H1 (cell line): ENCODE measurements around the gene PRTN3. TPM values are rescaled to one million over a fixed set of nuclear protein-coding genes. Genes with fewer than 3 reads are reported as not detected.

Source experiments
- CTCF ChIA-PET: fragments of 300-600 bp; sonication (Branson Sonifier 250); formaldehyde crosslinking; loops from one replicate; lab custom pipeline; 2021; ENCODE audit not compliant: partially characterized antibody; lab: Charles Lee
- POLR2A ChIA-PET: fragments of 300-600 bp; sonication (Branson Sonifier 250); formaldehyde crosslinking; loops from one replicate; lab custom pipeline; 2021; ENCODE audit warnings: inconsistent platforms; ENCODE audit not compliant: partially characterized antibody; lab: Charles Lee
- DNase-seq, 2 experiments: peaks; one replicate each; pipeline versions ENCODE4 v3.0.0 to v3.0.0-alpha.2; 2010 to 2022; ENCODE audit warnings: low spot score in 2 of 2, low read depth in 1 of 2, mixed read lengths in 1 of 2
- FAIRE-seq: peaks from 2 replicates; lab custom pipeline; 2011; peaks lifted over from hg19 to GRCh38; lab: Jason Lieb, UNC
- H2AFZ ChIP-seq: 2 replicates; pipeline ENCODE4 v1.8.1; 2012; ENCODE audit warnings: low read length, inconsistent platforms
- H2AK5ac ChIP-seq: 2 replicates; pipeline ENCODE4 v1.6.1; 2013; ENCODE audit warnings: low read depth, low read length
- H2BK120ac ChIP-seq: replicated peaks from 2 replicates; pipeline ENCODE3; 2013; ENCODE audit warnings: low read depth, low read length, inconsistent platforms
- H2BK12ac ChIP-seq: 2 replicates; pipeline ENCODE4 v1.6.1; 2013; ENCODE audit warnings: low read depth, low read length
- H2BK15ac ChIP-seq: 2 replicates; pipeline ENCODE4 v1.6.1; 2013; ENCODE audit warnings: low read length
- H2BK20ac ChIP-seq: 2 replicates; pipeline ENCODE4 v1.6.1; 2013; ENCODE audit warnings: low read length
- H2BK5ac ChIP-seq: 2 replicates; pipeline ENCODE4 v1.6.1; 2013; ENCODE audit warnings: low read depth, low read length
- H3K14ac ChIP-seq: 2 replicates; pipeline ENCODE4 v1.6.1; 2013; ENCODE audit warnings: inconsistent platforms; ENCODE audit not compliant: insufficient read length
- H3K18ac ChIP-seq: 2 replicates; pipeline ENCODE4 v1.6.1; 2013; ENCODE audit warnings: low read length; ENCODE audit errors: extremely low read depth
- H3K23ac ChIP-seq: 2 replicates; pipeline ENCODE4 v1.6.1; 2013; ENCODE audit warnings: inconsistent platforms; ENCODE audit not compliant: insufficient read length
- H3K23me2 ChIP-seq: 2 replicates; pipeline ENCODE4 v1.6.1; 2013; ENCODE audit warnings: low read depth, low read length
- H3K27ac ChIP-seq: 2 replicates; pipeline ENCODE4 v1.6.1; 2011; ENCODE audit warnings: low read depth, low read length, inconsistent platforms
- H3K27me3 ChIP-seq, 4 experiments: replicated peaks in 1 of 4; 1 replicate in 1 of 4; 2 replicates in 3 of 4; pipeline versions ENCODE4 v1.6.1 to v1.8.1; 2011 to 2013; ENCODE audit warnings: low read length in 3 of 4, mild to moderate bottlenecking in 3 of 4, inconsistent platforms in 2 of 4, mixed read lengths in 2 of 4, moderate library complexity in 1 of 4; ENCODE audit not compliant: control insufficient read depth in 3 of 4, insufficient read depth in 3 of 4; ENCODE audit errors: extremely low read depth in 1 of 4
- H3K36me3 ChIP-seq, 4 experiments: 2 replicates each; pipeline versions ENCODE4 v1.6.1 to v1.8.1; 2011 to 2013; ENCODE audit warnings: mild to moderate bottlenecking in 4 of 4, low read length in 3 of 4, moderate library complexity in 2 of 4, control low read depth in 1 of 4, inconsistent platforms in 1 of 4; ENCODE audit not compliant: insufficient read depth in 4 of 4, control insufficient read depth in 2 of 4
- H3K4ac ChIP-seq: replicated peaks from 2 replicates; pipeline ENCODE3; 2013; ENCODE audit warnings: low read length, low read depth, mixed read lengths, inconsistent platforms; ENCODE audit not compliant: insufficient read length
- H3K4me1 ChIP-seq, 4 experiments: replicated peaks in 1 of 4; 1 replicate in 1 of 4; 2 replicates in 3 of 4; pipeline versions ENCODE4 v1.6.1 to v1.8.1; 2011 to 2013; ENCODE audit warnings: low read length in 3 of 4, inconsistent platforms in 2 of 4, mixed read lengths in 1 of 4; ENCODE audit not compliant: insufficient read depth in 4 of 4, control insufficient read depth in 3 of 4
- H3K4me2 ChIP-seq, 2 experiments: 2 replicates each; pipeline versions ENCODE4 v1.6.1 to v1.8.1; 2011 to 2013; ENCODE audit warnings: low read depth in 2 of 2, low read length in 2 of 2, control low read depth in 1 of 2, inconsistent platforms in 1 of 2, mild to moderate bottlenecking in 1 of 2; ENCODE audit not compliant: insufficient read depth in 1 of 2
- H3K4me3 ChIP-seq, 4 experiments: fragments of 200-600, 300-600 bp in 1 of 4; sonication (generic), shearing (Covaris generic), sonication (Bioruptor Twin) in 1 of 4; 2 replicates each; pipeline versions ENCODE4 v1.5.1 to v1.8.1; 2011 to 2016; ENCODE audit warnings: low read length in 4 of 4, low read depth in 3 of 4, control low read depth in 2 of 4, inconsistent platforms in 2 of 4, mild to moderate bottlenecking in 2 of 4, mixed read lengths in 1 of 4, moderate library complexity in 1 of 4; ENCODE audit not compliant: insufficient read depth in 2 of 4; ENCODE audit errors: extremely low read depth in 1 of 4
- H3K56ac ChIP-seq: replicated peaks from 2 replicates; pipeline ENCODE3; 2013; ENCODE audit warnings: low read depth, mild to moderate bottlenecking, mixed read lengths, low read length, inconsistent platforms; ENCODE audit not compliant: insufficient read length
- H3K79me1 ChIP-seq: 2 replicates; pipeline ENCODE4 v1.6.1; 2013; ENCODE audit warnings: low read depth, low read length, control low read depth
- H3K79me2 ChIP-seq, 2 experiments: 2 replicates each; pipeline versions ENCODE4 v1.6.1 to v1.8.1; 2012 to 2013; ENCODE audit warnings: low read length in 2 of 2, mild to moderate bottlenecking in 2 of 2, inconsistent platforms in 1 of 2; ENCODE audit not compliant: insufficient read depth in 2 of 2, control insufficient read depth in 1 of 2
- H3K9ac ChIP-seq, 4 experiments: replicated peaks in 1 of 4; 1 replicate in 1 of 4; 2 replicates in 3 of 4; pipeline versions ENCODE4 v1.6.1 to v1.8.1; 2011 to 2013; ENCODE audit warnings: low read depth in 3 of 4, low read length in 3 of 4, control low read depth in 2 of 4, mild to moderate bottlenecking in 2 of 4, moderate library complexity in 2 of 4, inconsistent platforms in 1 of 4; ENCODE audit errors: extremely low read depth in 1 of 4
- H3K9me3 ChIP-seq, 2 experiments: 2 replicates each; pipeline versions ENCODE4 v1.6.1 to v1.8.1; 2012 to 2013; ENCODE audit warnings: mild to moderate bottlenecking in 2 of 2, moderate library complexity in 2 of 2, control low read depth in 1 of 2, inconsistent platforms in 1 of 2, low read depth in 1 of 2, low read length in 1 of 2, mixed read lengths in 1 of 2; ENCODE audit not compliant: insufficient read depth in 2 of 2
- H4K20me1 ChIP-seq, 2 experiments: replicated peaks in 1 of 2; 2 replicates each; pipeline versions ENCODE3 to v1.8.1; 2011 to 2013; ENCODE audit warnings: inconsistent platforms in 2 of 2, low read length in 2 of 2, mild to moderate bottlenecking in 1 of 2; ENCODE audit not compliant: insufficient read depth in 2 of 2, control insufficient read depth in 1 of 2
- H4K5ac ChIP-seq: 2 replicates; pipeline ENCODE4 v1.6.1; 2013; ENCODE audit warnings: low read length, low read depth, mixed read lengths, inconsistent platforms; ENCODE audit not compliant: insufficient read length
- H4K8ac ChIP-seq: 2 replicates; pipeline ENCODE4 v1.8.0; 2013; ENCODE audit warnings: mild to moderate bottlenecking, moderate library complexity, low read length, inconsistent platforms; ENCODE audit not compliant: insufficient read depth; ENCODE audit errors: extremely low read depth
- H4K91ac ChIP-seq: replicated peaks from 2 replicates; pipeline ENCODE3; 2013; ENCODE audit warnings: low read length, mixed read lengths, inconsistent platforms; ENCODE audit not compliant: insufficient read length
- CEBPB ChIP-seq: IDR thresholded peaks from 2 replicates; pipeline ENCODE4 v1.6.1; 2012; ENCODE audit warnings: low read depth, low read length
- CREB1 ChIP-seq: IDR thresholded peaks from 2 replicates; pipeline ENCODE4 v1.6.1; 2012; ENCODE audit warnings: inconsistent platforms
- EP300 ChIP-seq, 2 experiments: IDR thresholded peaks; 1 replicate in 1 of 2; 2 replicates in 1 of 2; pipeline ENCODE4 v1.6.1; 2011 to 2012; ENCODE audit warnings: low read depth in 2 of 2, low read length in 2 of 2, mild to moderate bottlenecking in 2 of 2, borderline replicate concordance in 1 of 2, inconsistent platforms in 1 of 2, moderate library complexity in 1 of 2
- FOSL1 ChIP-seq: IDR thresholded peaks from 2 replicates; pipeline ENCODE4 v1.6.1; 2011; ENCODE audit warnings: mild to moderate bottlenecking, low read depth, low read length, moderate library complexity; ENCODE audit not compliant: insufficient read depth
- HDAC2 ChIP-seq, 2 experiments: fragments of 300-600 bp in 1 of 2; sonication (generic) in 1 of 2; IDR thresholded peaks; 2 replicates each; pipeline ENCODE4 v1.6.1; 2011 to 2012; ENCODE audit warnings: low read depth in 2 of 2, low read length in 2 of 2, mild to moderate bottlenecking in 2 of 2, moderate library complexity in 2 of 2, borderline replicate concordance in 1 of 2, inconsistent platforms in 1 of 2
- JUN ChIP-seq: IDR thresholded peaks from 2 replicates; pipeline ENCODE4 v1.6.1; 2011; ENCODE audit warnings: low read depth, mild to moderate bottlenecking, improper control_type of control experiment, low read length
- JUND ChIP-seq: IDR thresholded peaks from 2 replicates; pipeline ENCODE4 v1.6.1; 2011; ENCODE audit warnings: mild to moderate bottlenecking, improper control_type of control experiment, low read length
- KDM1A ChIP-seq: fragments of 200-600, 300-600 bp; sonication (generic); IDR thresholded peaks from 2 replicates; pipeline ENCODE4 v1.7.1; 2016; ENCODE audit warnings: mild to moderate bottlenecking, low read length, borderline replicate concordance
- MAX ChIP-seq: IDR thresholded peaks from 2 replicates; pipeline ENCODE4 v1.6.1; 2012; ENCODE audit warnings: inconsistent platforms
- POLR2AphosphoS5 ChIP-seq: IDR thresholded peaks from 2 replicates; pipeline ENCODE4 v1.6.1; 2011; ENCODE audit warnings: low read depth, low read length
- SIRT6 ChIP-seq: IDR thresholded peaks from one replicate; pipeline ENCODE4 v1.7.1; 2012; ENCODE audit warnings: low read length, inconsistent platforms
- SIX5 ChIP-seq: IDR thresholded peaks from 2 replicates; pipeline ENCODE4 v1.6.1; 2011; ENCODE audit warnings: mild to moderate bottlenecking, low read depth, low read length
- SP2 ChIP-seq: IDR thresholded peaks from 2 replicates; pipeline ENCODE4 v1.6.1; 2012; ENCODE audit warnings: mild to moderate bottlenecking, low read length, inconsistent platforms
- SRF ChIP-seq: IDR thresholded peaks from 2 replicates; pipeline ENCODE4 v1.6.1; 2011; ENCODE audit warnings: mild to moderate bottlenecking, low read depth, low read length, moderate library complexity
- WGBS, 2 experiments: shearing (Covaris generic) in 1 of 2; methylation state at CpG; one replicate each; pipeline versions ENCODE4 v1.1.6 to v1.1.7; 2013 to 2015; ENCODE audit warnings: low lambda C conversion rate in 2 of 2, mixed read lengths in 2 of 2, inconsistent platforms in 1 of 2, low coverage in 1 of 2, missing lambda C conversion rate in 1 of 2; ENCODE audit not compliant: insufficient replicate concordance in 2 of 2, insufficient coverage in 1 of 2, insufficient read length in 1 of 2; ENCODE audit errors: extremely low coverage in 1 of 2, missing lambda C conversion rate in 1 of 2; 5-methylcytosine and 5-hydroxymethylcytosine counted together
- polyA plus RNA-seq, 7 experiments: library from polyadenylated mRNA; depleted of rRNA in 3 of 7; stranded (reverse) in 5 of 7; unstranded in 2 of 7; fragments of >200 nt in 5 of 7; fragments of 200-250 nt in 2 of 7; gene quantifications; 1 replicate in 5 of 7; 2 replicates in 1 of 7; 4 replicates in 1 of 7; pipeline versions ENCODE4 v1.2.1 to v1.2.3, GENCODE V29; 2011 to 2013; ENCODE audit warnings: missing spikeins in 2 of 7, mixed read lengths in 2 of 7
- total RNA-seq: library from RNA; stranded (reverse); fragmentation: NEBNext Ultra II Directional; extraction: Animal tissue kit (Norgen Biotek cat#: 25700); gene quantifications from 2 replicates; pipeline ENCODE4 v1.2.1, GENCODE V29; 2021

PRTN3 gene
- total and polyA plus RNA-seq, 2 of the 8 experiments (the other 6 are each of a cell fraction or from before 2014, with no cell fraction given), result 0.39 to 2.1 TPM

- Histone ChIP-seq H3K56ac (no peak overlapping the region), H2AK5ac (no peak overlapping the region), H3K4me1 (peaks cover 0 to 23% (median 15%) of the 10 kb centered on the region in 4 experiments; a peak in 6 of 7 replicates), H2BK20ac (peak overlapping the region; percentile 32; the same call in 1 of the 2 replicates), H4K5ac (no peak overlapping the region), H3K79me2 (peaks cover 22 to 23% of the 10 kb centered on the region in 2 experiments), H3K27me3 (no peaks in the 10 kb centered on the region), H3K9ac (no peak overlapping the region), H3K23me2 (peaks cover 10% of the 10 kb centered on the region; the same call in 1 of the 2 replicates), H3K14ac (no peak overlapping the region), H3K9me3 (no peaks in the 10 kb centered on the region), H4K91ac (no peak overlapping the region), H2BK15ac (0 out of 2 replicates have a peak overlapping the region, but pooled peaks have one; percentile 29), H2AFZ (no peak overlapping the region), H2BK5ac (no peak overlapping the region), H3K23ac (no peak overlapping the region), H4K20me1 (peaks cover 12 to 15% of the 10 kb centered on the region in 2 experiments), H3K79me1 (no peaks in the 10 kb centered on the region), H2BK120ac (no peak overlapping the region), H3K18ac (no peak overlapping the region; the same call in 1 of the 2 replicates), H4K8ac (no peak overlapping the region), H2BK12ac (no peak overlapping the region), H3K36me3 (peaks cover 0 to 5% (median 2%) of the 10 kb centered on the region in 4 experiments; a peak in 5 of 8 replicates), H3K27ac (no peak overlapping the region), H3K4me3 (no peak overlapping the region), H3K4ac (no peak overlapping the region), H3K4me2 (no peak overlapping the region)
- DNase-seq (peak in 1 of 2 experiments; percentile 48), FAIRE-seq (no peak)
- POLR2A ChIA-PET, result interaction anchor here (1.3 to 16.9 kb wide), 7 partner anchors 8 to 28 kb away, joined by 4 to 277 read pairs (median 53); partner anchors contain the start of genes AZU1 and PLPPR3
- WGBS, 2 experiments, result 92% methylated on average over 28 of the region's 28 CpGs; no CpG with 5 or more reads in 1 of the 2 experiments
- CTCF ChIA-PET, result interaction anchor here (0.5 to 0.8 kb wide), 2 partner anchors 22 to 128 kb away, joined by 3 read pairs; no protein-coding TSS in a partner anchor
- TF ChIP-seq JUND, result no peak
- TF ChIP-seq SP2, result no peak
- no peak for TF ChIP-seq POLR2AphosphoS5
- no peak for TF ChIP-seq SIX5
- no peak for TF ChIP-seq CREB1
- no peak for TF ChIP-seq FOSL1
- TF ChIP-seq EP300 (IDR thresholded peaks at IDR 0.05; ENCODE audit: borderline replicate concordance in 1 of 2, low read depth in 2 of 2, low read length in 2 of 2), result no peak
- TF ChIP-seq MAX, result no peak
- TF ChIP-seq JUN, result no peak
- TF ChIP-seq SIRT6, result no peak
- TF ChIP-seq HDAC2 (IDR thresholded peaks at IDR 0.05; ENCODE audit: borderline replicate concordance in 1 of 2, low read depth in 2 of 2, low read length in 2 of 2), result no peak
- no peak for TF ChIP-seq CEBPB
- no peak for TF ChIP-seq SRF
- TF ChIP-seq KDM1A, result no peak
These were observed 45.7 kb upstream of the PRTN3 start for GRCh38 chr19:795073-795611.
